GM18951 (cell line): Measurements from ENCODE around the gene LAMA2.

Experiments used
- POLR2A ChIP-seq: IDR thresholded peaks from 4 replicates; pipeline ENCODE4 v1.6.1; 2011; ENCODE audit warnings: mild to moderate bottlenecking; ENCODE audit not compliant: insufficient read length, insufficient read depth; ENCODE audit errors: extremely low read depth
- in situ Hi-C: fragments of 300-500 bp; cut with MboI; formaldehyde crosslinking; loops from one replicate; pipeline ENCODE4 v1.12.0; 2022; ENCODE audit warnings: low sequenced_read_pairs, mixed read lengths, inconsistent platforms; ENCODE audit not compliant: unreplicated experiment

Gene LAMA2

DNA sequence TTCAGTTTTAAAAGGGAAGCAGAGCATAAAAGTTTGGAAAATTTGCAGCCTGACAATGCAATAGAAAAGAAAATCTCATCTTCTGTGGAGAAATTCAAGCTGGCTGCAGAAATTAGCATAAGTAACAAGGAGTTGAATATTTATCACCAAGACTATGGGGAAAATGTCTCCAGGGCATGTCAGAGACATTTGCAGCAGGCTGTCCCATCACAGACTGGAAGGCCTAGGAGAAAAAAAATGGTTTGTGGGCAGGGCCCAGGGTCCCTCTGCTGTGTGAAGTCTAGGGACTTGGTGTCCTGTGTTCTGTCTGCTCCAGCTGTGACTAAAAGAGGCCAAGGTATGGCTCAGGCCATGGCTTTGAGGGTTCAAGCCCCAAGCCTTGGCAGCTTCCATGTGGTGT, 8.1 kb upstream of the LAMA2 start:
- no peak for TF ChIP-seq POLR2A
- in situ Hi-C loops, result no loop called here

DNA sequence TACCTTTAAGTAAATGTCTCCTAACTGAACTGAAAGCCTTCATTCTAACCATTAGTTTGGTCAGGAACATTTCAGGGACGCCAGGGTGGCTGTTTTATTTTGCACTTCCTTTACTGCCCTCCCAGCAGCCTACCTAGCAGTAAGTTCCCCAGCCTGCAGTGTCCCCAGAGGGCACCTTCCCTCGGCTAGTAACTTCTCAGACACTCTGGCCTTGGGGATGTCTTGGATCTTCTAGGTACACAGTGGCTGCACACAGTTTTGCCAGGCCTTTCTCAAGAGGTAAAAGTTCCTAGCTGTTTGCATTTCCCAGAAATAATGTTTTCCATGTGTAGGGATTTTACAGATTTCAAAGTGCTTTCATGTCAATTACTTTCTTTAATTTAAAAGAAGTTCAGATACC, 378 bp upstream of the LAMA2 start:
- in situ Hi-C loops, result no loop called here
- TF ChIP-seq POLR2A, result no peak

DNA sequence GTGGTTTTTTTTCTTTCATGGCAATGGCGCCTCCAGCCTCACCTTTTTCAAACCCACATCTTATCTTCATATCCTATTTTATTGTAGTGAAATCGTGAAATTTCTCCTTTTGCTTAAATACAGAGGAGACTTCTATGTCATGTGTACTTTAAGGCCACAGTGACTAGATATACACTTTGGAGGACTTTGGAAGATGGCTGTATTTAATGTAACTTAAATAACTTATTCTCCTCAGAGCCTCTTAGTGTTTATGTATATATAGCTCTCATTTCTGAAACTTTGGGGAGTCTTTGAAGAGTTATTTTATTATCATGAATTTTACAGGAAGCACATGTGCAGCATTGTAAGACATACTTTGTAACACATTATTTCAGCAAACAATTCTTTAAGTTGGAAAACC, 968 bp downstream of the LAMA2 start:
- TF ChIP-seq POLR2A, result no peak
- in situ Hi-C loops, result no loop called here

DNA sequence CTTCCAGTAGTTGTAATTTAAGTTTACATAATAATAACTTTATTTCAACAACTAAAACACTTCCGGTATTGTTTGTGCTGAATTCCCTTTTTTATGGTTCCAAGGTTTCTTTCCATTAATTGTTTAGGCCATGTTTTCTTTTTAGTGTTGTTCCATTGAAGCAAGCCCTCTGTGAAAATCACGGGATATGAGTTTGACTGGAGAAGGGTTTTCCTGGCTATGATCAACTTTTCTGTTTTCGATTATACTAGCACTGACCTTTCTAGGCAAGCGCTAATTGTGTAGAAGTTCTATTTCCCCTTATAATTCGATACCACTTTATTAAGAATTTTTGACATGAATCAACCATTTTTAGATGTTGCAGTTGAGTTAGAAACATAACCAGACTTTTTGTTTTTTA, 2.4 kb downstream of the LAMA2 start:
- TF ChIP-seq POLR2A, result no peak
- in situ Hi-C loops, result no loop called here

DNA sequence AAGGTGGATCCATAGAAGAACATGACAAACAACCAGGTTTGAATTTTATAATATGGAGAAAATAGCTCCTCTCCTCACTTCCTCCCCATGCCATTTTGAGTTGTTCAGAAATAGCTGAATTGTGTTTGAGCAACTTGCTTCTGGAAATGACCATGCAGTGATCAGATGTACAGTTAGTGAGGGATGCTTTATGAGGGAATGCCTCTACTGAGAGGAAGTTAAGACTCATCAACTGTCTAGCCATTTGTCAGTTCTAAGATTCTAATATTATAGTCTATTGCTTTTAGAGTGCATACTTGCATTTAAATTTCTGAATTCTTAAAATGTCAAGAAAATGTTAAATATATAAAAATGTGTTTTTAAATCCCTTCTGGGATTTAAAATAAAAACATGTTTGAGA, 3.8 kb downstream of the LAMA2 start:
- no peak for TF ChIP-seq POLR2A
- in situ Hi-C loops, result no loop called here

DNA sequence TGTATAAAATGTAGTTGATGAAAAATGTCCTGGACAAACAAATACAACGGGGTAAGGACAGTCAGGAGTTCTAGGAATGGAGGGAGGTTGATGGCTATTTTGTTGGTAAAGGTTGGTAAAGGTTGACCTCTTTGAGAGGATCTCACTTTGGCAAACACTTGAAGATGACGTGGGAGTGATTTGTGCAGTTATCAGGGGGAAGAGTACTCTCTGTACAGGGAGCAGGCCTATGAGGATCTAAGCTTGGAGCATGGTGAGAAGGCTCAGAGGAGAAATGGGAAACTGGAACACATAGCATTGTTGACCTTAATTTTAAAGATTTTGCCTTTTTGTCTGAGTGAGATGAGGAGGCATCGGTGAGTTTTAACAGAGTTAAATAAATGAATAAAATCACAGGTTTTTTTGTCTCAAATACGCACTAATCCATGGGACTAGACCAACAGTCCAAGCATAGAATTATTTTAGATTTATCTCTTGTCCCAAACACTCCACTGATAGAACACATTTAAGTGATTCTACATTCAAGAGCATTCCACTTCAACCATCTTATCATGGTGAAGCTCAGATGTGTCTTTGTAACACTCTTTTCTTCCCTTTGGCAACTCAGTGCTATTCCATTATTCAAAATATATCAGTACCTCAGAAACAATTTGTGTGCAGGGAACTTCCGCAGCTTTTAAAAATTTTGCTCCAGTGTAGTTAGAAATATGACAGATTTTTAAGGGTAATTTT, 5.7 kb downstream of the LAMA2 start:
- in situ Hi-C loops, result no loop called here
- no peak for TF ChIP-seq POLR2A

DNA sequence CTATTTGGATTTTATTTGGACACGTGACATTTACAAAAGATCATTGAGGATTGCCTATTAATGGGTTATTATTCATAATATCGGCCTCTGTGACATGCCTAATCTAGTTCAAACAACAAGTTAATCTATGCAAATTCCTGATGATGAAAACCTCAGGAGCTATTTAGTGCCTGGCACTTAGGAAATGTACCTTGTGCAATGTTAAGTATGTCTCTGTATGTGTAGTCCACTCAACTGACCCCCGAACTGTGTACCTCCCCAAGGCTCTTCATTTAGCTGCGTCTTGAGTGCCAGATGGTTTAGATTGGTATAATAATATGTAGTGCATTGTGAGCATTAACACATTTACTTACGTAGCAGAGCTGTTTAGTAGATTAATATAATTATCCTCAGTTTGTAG, 6.9 kb downstream of the LAMA2 start:
- in situ Hi-C loops, result no loop called here
- TF ChIP-seq POLR2A, result no peak

DNA sequence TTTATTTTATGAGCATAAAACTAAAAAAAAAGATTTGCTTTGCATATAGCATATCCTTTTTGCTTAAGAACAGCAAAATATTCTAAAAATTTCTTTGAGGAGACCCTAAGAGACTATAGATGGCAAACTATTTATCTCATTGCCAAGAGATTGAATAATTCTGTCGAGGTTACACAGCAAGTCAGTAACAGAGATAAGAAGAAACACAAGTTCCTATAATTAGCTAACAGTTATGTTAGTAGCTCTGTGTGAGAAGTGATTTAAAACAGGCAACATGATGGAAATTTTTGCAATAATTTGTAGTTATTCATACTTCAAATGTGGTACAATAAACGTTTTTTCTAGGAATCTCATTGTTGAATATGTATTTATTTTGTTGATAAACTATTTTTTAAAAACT, 9.1 kb downstream of the LAMA2 start:
- in situ Hi-C loops, result no loop called here
- no peak for TF ChIP-seq POLR2A

DNA sequence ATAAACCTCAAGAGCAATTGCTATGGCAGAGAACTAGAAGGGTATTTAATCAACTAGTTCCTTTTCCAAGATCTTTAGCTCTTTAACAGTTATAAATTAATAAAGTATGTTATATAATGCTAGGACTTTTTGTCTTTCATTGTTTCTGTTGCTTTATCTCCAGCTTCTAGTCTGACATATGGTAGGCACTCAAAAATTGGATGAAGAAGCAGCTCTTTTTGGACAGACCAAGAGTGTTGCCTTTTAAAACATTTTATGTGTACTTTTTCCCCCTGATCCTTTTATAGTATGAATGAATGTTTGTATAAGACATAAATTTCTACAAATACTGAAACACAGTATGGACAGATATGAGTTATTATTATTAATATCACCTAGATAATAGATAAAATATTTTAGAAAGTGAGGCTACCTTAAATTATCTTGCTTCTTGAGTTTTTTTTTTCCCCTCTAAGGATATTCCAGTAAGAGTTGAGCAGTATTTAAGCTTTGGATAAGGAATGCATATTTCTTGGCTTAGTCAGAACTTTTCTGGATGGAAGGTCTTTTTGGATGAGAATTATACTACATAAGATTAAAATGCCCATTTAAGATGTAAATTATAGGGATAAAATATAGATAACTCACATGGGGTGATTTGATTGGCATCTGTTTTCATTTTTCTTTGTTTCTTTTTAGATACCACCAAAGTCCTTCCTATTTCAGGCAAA, 16.6 kb downstream of the LAMA2 start:
- in situ Hi-C loops, result no loop called here
- no peak for TF ChIP-seq POLR2A

DNA sequence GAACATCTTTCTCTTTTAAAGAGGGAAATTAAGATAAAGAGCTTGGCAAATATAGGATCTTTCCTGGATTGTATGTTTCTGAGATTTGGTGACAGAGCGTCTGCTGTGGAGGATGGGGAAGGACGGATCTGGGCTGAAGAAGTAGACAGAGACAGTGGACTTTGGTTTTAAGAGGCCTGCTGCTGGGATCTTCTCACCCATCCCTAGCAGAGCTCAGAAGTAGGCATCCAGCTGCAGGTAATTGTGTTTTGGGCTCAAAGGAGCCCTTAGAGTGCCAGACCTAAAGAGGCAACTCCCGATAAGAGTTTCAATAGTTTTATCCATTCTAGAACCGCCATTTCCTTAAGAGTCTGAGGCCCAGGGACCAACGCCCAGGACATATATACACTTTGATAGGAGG, 20.8 kb downstream of the LAMA2 start:
- in situ Hi-C loops, result no loop called here
- TF ChIP-seq POLR2A, result no peak

DNA sequence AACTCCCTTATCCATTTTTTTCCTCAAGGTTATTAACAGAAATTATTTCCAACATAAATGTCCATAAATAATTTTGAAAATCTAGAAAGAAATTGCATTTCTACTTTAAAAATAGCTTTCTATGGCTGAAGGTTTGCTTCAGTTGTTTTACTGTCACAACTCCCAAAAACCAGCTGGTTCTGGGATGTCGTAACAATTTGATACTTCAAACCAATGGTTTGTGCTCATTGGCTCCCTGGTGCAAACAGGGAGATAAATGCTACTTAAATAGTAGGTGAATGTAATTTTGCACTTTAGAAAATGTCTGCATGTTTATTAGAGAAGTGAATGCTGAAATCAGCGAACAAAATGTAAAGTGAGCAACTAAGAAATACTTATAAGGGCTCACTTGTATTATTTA, 31.1 kb downstream of the LAMA2 start:
- no peak for TF ChIP-seq POLR2A
- in situ Hi-C loops, result no loop called here

DNA sequence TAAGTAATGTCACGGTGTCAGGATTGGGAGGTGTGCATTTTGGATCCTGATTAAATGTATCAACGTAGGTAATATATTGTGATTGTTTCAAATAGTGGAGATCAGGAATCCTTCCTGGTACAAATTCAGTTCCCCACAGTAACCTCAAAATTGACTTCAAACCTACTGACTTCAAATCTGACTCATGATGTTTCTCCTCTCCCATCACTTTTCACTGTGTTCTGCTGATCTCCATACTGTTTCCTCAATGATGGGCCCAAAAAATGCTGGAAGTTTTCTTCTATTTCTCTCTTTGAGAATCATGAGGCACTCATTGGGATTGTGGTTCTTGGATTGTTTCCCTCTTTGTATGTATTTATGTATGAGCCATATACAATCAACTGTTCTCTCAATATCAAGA, 35.9 kb downstream of the LAMA2 start:
- TF ChIP-seq POLR2A, result no peak
- in situ Hi-C loops, result no loop called here

DNA sequence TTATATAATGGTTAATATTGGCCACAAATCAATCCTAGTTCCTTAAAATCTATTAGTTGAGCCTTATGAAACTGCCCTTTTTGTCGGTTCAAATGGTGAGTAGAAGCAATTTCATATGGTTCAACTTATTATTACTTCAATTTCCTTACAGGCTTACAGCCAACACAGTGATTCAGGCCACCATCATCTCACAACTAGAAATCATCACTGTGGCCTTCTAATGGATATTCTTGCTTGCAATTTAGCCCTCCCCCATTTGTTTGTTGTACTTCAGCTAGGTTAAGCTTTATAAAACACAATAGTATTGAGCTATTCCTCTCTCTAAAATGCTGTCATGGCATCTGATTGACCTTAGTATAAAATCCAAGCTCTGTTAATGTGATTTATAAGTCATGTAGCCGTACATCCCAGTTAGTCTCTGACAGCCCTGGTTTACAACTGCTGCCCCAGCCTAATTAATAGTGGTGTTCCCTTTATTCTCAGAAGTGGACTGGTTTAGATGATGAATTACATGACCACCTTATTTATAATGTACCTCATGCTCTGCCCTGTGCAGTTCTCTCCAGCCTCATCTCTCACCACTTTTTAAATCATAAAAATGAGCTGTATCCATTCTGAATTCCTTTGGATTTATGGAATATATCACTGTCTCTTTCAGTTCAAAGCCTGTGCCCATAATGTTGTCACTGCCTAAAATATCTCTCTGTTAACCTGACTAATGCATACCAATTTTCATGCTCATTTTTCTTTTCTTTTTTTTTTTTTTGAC, 36.7 kb downstream of the LAMA2 start:
- TF ChIP-seq POLR2A, result no peak
- in situ Hi-C loops, result no loop called here

DNA sequence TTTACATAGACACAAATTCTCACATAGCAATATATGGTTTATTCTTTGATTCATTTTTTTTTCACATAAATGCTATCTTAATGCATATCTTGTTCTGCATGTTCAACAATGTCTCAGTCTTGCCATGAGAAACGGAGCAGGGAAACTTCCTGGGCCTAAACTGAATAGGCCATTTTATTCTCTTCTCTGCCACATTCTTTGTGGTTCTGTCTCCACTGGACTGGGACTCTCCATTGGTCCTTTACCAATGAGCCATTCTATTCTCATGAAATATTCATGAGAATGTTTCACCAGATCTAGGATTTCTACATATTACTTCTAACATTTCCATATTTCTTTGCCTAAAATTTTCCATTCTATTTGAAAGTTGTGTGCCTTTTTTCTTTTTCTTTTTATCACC, 42.8 kb downstream of the LAMA2 start:
- in situ Hi-C loops, result no loop called here
- no peak for TF ChIP-seq POLR2A

DNA sequence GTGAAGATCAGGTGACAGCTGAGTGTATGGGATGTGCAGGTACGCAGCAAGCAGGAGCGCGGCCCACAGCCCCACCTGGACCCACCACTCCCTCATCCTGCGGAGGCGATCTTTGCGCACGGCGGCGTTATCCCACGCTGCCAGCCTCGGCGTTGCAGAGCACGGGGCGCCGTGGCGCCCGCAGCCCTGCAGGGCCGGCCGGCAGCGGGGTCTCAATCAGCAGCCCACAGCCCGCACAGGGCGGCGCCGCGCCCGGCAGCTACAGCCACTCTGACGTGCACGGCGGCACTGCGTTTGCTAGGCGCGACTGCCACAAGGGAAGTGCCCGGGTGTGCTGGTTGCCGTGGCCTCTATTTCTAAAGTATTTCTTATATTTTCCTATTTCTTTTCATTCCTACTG, 46.9 kb downstream of the LAMA2 start:
- in situ Hi-C loops, result no loop called here

More for the DNA sequence above, 46.9 kb downstream of the LAMA2 start:
- TF ChIP-seq POLR2A, result no peak
